GM23338 (cell line): Measurements from ENCODE around the gene RNF207. TPM values are rescaled to one million over a fixed set of nuclear protein-coding genes. Genes with fewer than 3 reads are reported as not detected.

Experiments used
- ATAC-seq: fragments of 200-7000 bp; cut with Tn5 transposase; 3 replicates; pipeline ENCODE4 v1.9.1; 2020
- DNase-seq: peaks from one replicate; pipeline ENCODE4 v3.0.0-alpha.2; 2015; ENCODE audit warnings: low spot score
- H2AFZ ChIP-seq: fragments of 200-600 bp; sonication (generic); 2 replicates; pipeline ENCODE4 v1.8.0; 2016; ENCODE audit warnings: antibody characterized with exemption, mild to moderate bottlenecking, moderate library complexity
- H3F3A ChIP-seq: fragments of 200-600 bp; sonication (generic); replicated peaks from 2 replicates; pipeline ENCODE4 v1.8.0; 2017; ENCODE audit warnings: antibody characterized with exemption, mixed run types, low read depth
- H3K27ac ChIP-seq: fragments of 200-600 bp; sonication (generic); 2 replicates; pipeline ENCODE4 v1.6.1; 2016; ENCODE audit warnings: low read depth
- H3K27me3 ChIP-seq: fragments of 200-600 bp; sonication (generic); 2 replicates; pipeline ENCODE4 v1.8.0; 2016; ENCODE audit warnings: mild to moderate bottlenecking, mixed run types, moderate library complexity; ENCODE audit not compliant: insufficient read depth
- H3K36me3 ChIP-seq: fragments of 200-600 bp; sonication (generic); 2 replicates; pipeline ENCODE4 v1.8.0; 2016; ENCODE audit warnings: mild to moderate bottlenecking; ENCODE audit not compliant: insufficient read depth
- H3K4me1 ChIP-seq: fragments of 200-600 bp; sonication (generic); 2 replicates; pipeline ENCODE4 v1.8.0; 2016; ENCODE audit warnings: mild to moderate bottlenecking, moderate library complexity; ENCODE audit not compliant: insufficient read depth
- H3K4me2 ChIP-seq: fragments of 200-600 bp; sonication (generic); 2 replicates; pipeline ENCODE4 v1.7.1; 2017; ENCODE audit warnings: mixed run types
- H3K4me3 ChIP-seq: fragments of 200-600 bp; sonication (generic); 2 replicates; pipeline ENCODE4 v1.6.1; 2016; ENCODE audit warnings: mixed run types
- H3K79me2 ChIP-seq: fragments of 200-600 bp; sonication (generic); replicated peaks from 2 replicates; pipeline ENCODE4 v1.8.0; 2017; ENCODE audit warnings: mild to moderate bottlenecking; ENCODE audit not compliant: insufficient read depth
- H3K9me2 ChIP-seq: fragments of 200-600 bp; sonication (generic); 2 replicates; pipeline ENCODE4 v1.8.0; 2017; ENCODE audit not compliant: insufficient read depth
- H4K20me1 ChIP-seq: fragments of 200-600 bp; sonication (generic); replicated peaks from 2 replicates; pipeline ENCODE4 v1.8.0; 2017; ENCODE audit warnings: mild to moderate bottlenecking; ENCODE audit not compliant: insufficient read depth
- H3K27ac Mint-ChIP-seq: 2 replicates; pipeline ENCODE4 v1.8.0; 2020; ENCODE audit warnings: inconsistent platforms, mild to moderate bottlenecking, moderate library complexity, mixed read lengths
- H3K27me3 Mint-ChIP-seq: 3 replicates; pipeline ENCODE4 v1.8.0; 2022; ENCODE audit warnings: low read depth, mild to moderate bottlenecking, moderate library complexity, mixed read lengths, inconsistent platforms; ENCODE audit not compliant: insufficient read depth, poor library complexity
- H3K36me3 Mint-ChIP-seq: 3 replicates; pipeline ENCODE4 v1.8.0; 2021; ENCODE audit warnings: low read depth, mild to moderate bottlenecking, inconsistent platforms, moderate library complexity, mixed read lengths
- H3K4me1 Mint-ChIP-seq: 3 replicates; pipeline ENCODE4 v1.8.0; 2020; ENCODE audit warnings: mild to moderate bottlenecking, inconsistent platforms, mixed read lengths
- H3K4me3 Mint-ChIP-seq: 3 replicates; pipeline ENCODE4 v1.8.0; 2021; ENCODE audit warnings: moderate library complexity, mild to moderate bottlenecking, inconsistent platforms, mixed read lengths
- H3K9me3 Mint-ChIP-seq: 3 replicates; pipeline ENCODE4 v1.8.0; 2020; ENCODE audit warnings: moderate library complexity, mild to moderate bottlenecking, inconsistent platforms, mixed read lengths
- CREB1 ChIP-seq: fragments of 250-450 bp; sonication (Bioruptor Pico); IDR thresholded peaks from 2 replicates; pipeline ENCODE4 v1.5.0; 2020; ENCODE audit warnings: low read depth, mild to moderate bottlenecking, moderate library complexity
- CTCF ChIP-seq, 2 experiments: fragments of 200-600 bp in 1 of 2; sonication (generic) in 1 of 2; conservative IDR thresholded peaks; 2 replicates each; pipeline versions ENCODE4 v1.5.1 to v1.6.1; 2016 to 2017; ENCODE audit warnings: antibody characterized with exemption in 2 of 2, low read depth in 2 of 2, mild to moderate bottlenecking in 2 of 2, moderate library complexity in 1 of 2
- ETS1 ChIP-seq: IDR thresholded peaks from 2 replicates; pipeline ENCODE4 v1.6.1; 2016; ENCODE audit warnings: antibody characterized with exemption
- EZH2phosphoT487 ChIP-seq: fragments of 200-600 bp; sonication (generic); IDR thresholded peaks from one replicate; pipeline ENCODE4 v1.8.1; 2018; ENCODE audit warnings: antibody characterized with exemption; ENCODE audit not compliant: unreplicated experiment
- JUNB ChIP-seq: IDR thresholded peaks from one replicate; pipeline ENCODE4 v1.6.1; 2016; ENCODE audit warnings: antibody characterized with exemption; ENCODE audit not compliant: unreplicated experiment
- NANOG ChIP-seq: IDR thresholded peaks from 2 replicates; pipeline ENCODE4 v1.6.1; 2016; ENCODE audit warnings: antibody characterized with exemption, borderline replicate concordance
- POLR2AphosphoS5 ChIP-seq: IDR thresholded peaks from 2 replicates; pipeline ENCODE4 v1.6.1; 2016; ENCODE audit warnings: antibody characterized with exemption, low read depth
- STAT1 ChIP-seq: IDR thresholded peaks from one replicate; pipeline ENCODE4 v1.6.1; 2016; ENCODE audit warnings: antibody characterized with exemption; ENCODE audit not compliant: unreplicated experiment
- ZNF114 ChIP-seq: fragments of 250-450 bp; sonication (Bioruptor Pico); IDR thresholded peaks from 2 replicates; pipeline ENCODE4 v1.5.0; 2020; ENCODE audit warnings: mild to moderate bottlenecking, moderate library complexity
- ZNF331 ChIP-seq: fragments of 250-450 bp; sonication (Bioruptor Pico); IDR thresholded peaks from 2 replicates; pipeline ENCODE4 v1.5.0; 2020; ENCODE audit warnings: low read depth, mild to moderate bottlenecking, moderate library complexity
- polyA plus RNA-seq: library from polyadenylated mRNA; unstranded; fragments of >200 nt; fragmentation: Nextera tagmentation; extraction: Ambion mirVana; gene quantifications from 2 replicates; pipeline ENCODE4 v1.2.1, GENCODE V29; 2016
- total RNA-seq: library from RNA; depleted of rRNA; stranded (reverse); fragments of >200 nt; shearing (Covaris generic); gene quantifications from 2 replicates; pipeline ENCODE4 v1.2.3, GENCODE V29; 2014
- TF ChIP-seq, protein P1 (sequence below): IDR thresholded peaks from one replicate; pipeline ENCODE4 v1.6.1; 2018; ENCODE audit warnings: antibody characterized with exemption; ENCODE audit not compliant: unreplicated experiment

The RNF207 gene
- total and polyA plus RNA-seq, 2 experiments from 2014 or later, result 1.7 to 2.9 TPM

DNA sequence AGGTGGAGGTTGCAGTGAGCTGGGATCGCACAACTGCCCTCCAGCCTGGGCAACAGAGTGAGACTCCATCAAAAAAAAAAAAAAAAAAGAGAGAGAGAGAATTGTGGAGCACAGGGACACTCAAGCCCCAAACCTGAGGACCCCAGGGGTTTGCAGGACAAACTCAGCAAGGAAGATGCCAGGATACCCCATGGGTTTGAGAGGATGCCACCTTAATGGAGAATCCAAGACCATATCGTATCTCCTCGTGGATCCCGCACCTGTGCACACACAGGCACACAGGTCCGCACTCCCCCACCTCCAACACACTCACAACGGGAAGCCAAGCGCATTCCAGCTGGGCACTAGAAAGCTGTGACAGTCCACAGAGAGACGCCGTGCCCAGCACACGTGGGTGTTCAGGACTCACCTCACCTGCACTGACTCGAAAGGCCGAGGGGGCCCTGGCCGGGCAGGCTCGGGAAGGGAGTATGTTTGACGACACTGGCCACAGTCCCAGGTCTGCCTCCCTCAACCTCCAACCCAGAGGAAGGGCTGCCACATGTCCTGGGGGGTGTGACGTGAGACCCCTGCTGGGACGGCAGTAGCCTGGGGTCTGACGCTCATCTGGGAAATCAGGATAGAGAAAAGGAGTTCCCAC is 36.9 kb upstream of the RNF207 start:
- H4K20me1 ChIP-seq, result no peaks in the 10 kb centered on the region
- Mint-ChIP-seq H3K4me3 (no peak overlapping the region; the same call in 2 of the 3 replicates), H3K27ac (no peak overlapping the region), H3K4me1 (peaks cover 8% of the 10 kb centered on the region), H3K9me3 (no peaks in the 10 kb centered on the region), H3K36me3 (no peaks in the 10 kb centered on the region), H3K27me3 (peaks cover 11% of the 10 kb centered on the region)
- no peak overlapping the region for H2AFZ ChIP-seq
- no peak overlapping the region for H3K4me3 ChIP-seq
- no peaks in the 10 kb centered on the region for H3K79me2 ChIP-seq
- DNase-seq, result no peak
- no peaks in the 10 kb centered on the region for H3K36me3 ChIP-seq
- H3K4me2 ChIP-seq, result no peak overlapping the region
- H3K9me2 ChIP-seq, result no peaks in the 10 kb centered on the region
- TF ChIP-seq EZH2phosphoT487, result no peak
- no peak for TF ChIP-seq POLR2AphosphoS5
- no peak for TF ChIP-seq CREB1 (CRISPR knock-in tag)
- no peak for TF ChIP-seq NANOG
- TF ChIP-seq CTCF (conservative IDR thresholded peaks at IDR 0.05; ENCODE audit: low read depth in 2 of 2), result no peak
- TF ChIP-seq JUNB, result no peak
- ATAC-seq, result no peak
- no peaks in the 10 kb centered on the region for H3K27me3 ChIP-seq
- H3F3A ChIP-seq, result no peaks in the 10 kb centered on the region
- no peak overlapping the region for H3K27ac ChIP-seq
- H3K4me1 ChIP-seq, result no peaks in the 10 kb centered on the region

GRCh38 chr1:6170116-6170741 is 35.7 kb upstream of the RNF207 start:
- Mint-ChIP-seq H3K36me3 (no peaks in the 10 kb centered on the region), H3K27me3 (peaks cover 6% of the 10 kb centered on the region), H3K27ac (no peak overlapping the region), H3K4me3 (no peak overlapping the region), H3K4me1 (peaks cover 3% of the 10 kb centered on the region; the same call in 2 of the 3 replicates), H3K9me3 (no peaks in the 10 kb centered on the region)
- Histone ChIP-seq H3K4me2 (no peak overlapping the region), H3K36me3 (no peaks in the 10 kb centered on the region), H3K4me1 (no peaks in the 10 kb centered on the region), H2AFZ (no peak overlapping the region), H3K27me3 (no peaks in the 10 kb centered on the region), H3K9me2 (no peaks in the 10 kb centered on the region), H3K79me2 (no peaks in the 10 kb centered on the region), H3K27ac (no peak overlapping the region), H4K20me1 (no peaks in the 10 kb centered on the region), H3K4me3 (no peak overlapping the region), H3F3A (no peaks in the 10 kb centered on the region)
- ATAC-seq (no peak), DNase-seq (no peak)
- TF ChIP-seq CTCF (conservative IDR thresholded peaks at IDR 0.05; ENCODE audit: low read depth in 2 of 2), result no peak
- TF ChIP-seq CREB1 (CRISPR knock-in tag), result no peak
- no peak for TF ChIP-seq EZH2phosphoT487
- TF ChIP-seq NANOG, result no peak
- TF ChIP-seq, protein P1, sequence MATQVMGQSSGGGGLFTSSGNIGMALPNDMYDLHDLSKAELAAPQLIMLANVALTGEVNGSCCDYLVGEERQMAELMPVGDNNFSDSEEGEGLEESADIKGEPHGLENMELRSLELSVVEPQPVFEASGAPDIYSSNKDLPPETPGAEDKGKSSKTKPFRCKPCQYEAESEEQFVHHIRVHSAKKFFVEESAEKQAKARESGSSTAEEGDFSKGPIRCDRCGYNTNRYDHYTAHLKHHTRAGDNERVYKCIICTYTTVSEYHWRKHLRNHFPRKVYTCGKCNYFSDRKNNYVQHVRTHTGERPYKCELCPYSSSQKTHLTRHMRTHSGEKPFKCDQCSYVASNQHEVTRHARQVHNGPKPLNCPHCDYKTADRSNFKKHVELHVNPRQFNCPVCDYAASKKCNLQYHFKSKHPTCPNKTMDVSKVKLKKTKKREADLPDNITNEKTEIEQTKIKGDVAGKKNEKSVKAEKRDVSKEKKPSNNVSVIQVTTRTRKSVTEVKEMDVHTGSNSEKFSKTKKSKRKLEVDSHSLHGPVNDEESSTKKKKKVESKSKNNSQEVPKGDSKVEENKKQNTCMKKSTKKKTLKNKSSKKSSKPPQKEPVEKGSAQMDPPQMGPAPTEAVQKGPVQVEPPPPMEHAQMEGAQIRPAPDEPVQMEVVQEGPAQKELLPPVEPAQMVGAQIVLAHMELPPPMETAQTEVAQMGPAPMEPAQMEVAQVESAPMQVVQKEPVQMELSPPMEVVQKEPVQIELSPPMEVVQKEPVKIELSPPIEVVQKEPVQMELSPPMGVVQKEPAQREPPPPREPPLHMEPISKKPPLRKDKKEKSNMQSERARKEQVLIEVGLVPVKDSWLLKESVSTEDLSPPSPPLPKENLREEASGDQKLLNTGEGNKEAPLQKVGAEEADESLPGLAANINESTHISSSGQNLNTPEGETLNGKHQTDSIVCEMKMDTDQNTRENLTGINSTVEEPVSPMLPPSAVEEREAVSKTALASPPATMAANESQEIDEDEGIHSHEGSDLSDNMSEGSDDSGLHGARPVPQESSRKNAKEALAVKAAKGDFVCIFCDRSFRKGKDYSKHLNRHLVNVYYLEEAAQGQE, result no peak
- no peak for TF ChIP-seq STAT1
- TF ChIP-seq ZNF114, result no peak
- TF ChIP-seq ZNF331 (CRISPR knock-in tag), result no peak
- TF ChIP-seq ETS1, result no peak
- no peak for TF ChIP-seq POLR2AphosphoS5
